Ectodermal cell (in vitro differentiated cells): Measurements from ENCODE around the gene CLEC18A.

ENCODE experiments used
- H3K27ac ChIP-seq: 2 replicates; pipeline ENCODE4 v1.7.0; 2013; ENCODE audit warnings: mild to moderate bottlenecking, low read depth, low read length; ENCODE audit not compliant: insufficient read depth, poor library complexity, severe bottlenecking
- H3K27me3 ChIP-seq: 2 replicates; pipeline ENCODE4 v1.7.0; 2013; ENCODE audit warnings: mild to moderate bottlenecking, low read length; ENCODE audit not compliant: insufficient read depth, control insufficient read depth, poor library complexity, severe bottlenecking
- H3K36me3 ChIP-seq: one replicate; pipeline ENCODE4 v1.7.0; 2013; ENCODE audit warnings: low read length; ENCODE audit not compliant: control insufficient read depth, insufficient read depth
- H3K4me1 ChIP-seq: one replicate; pipeline ENCODE4 v1.7.0; 2013; ENCODE audit warnings: low read length; ENCODE audit not compliant: control insufficient read depth, insufficient read depth
- H3K4me3 ChIP-seq: 2 replicates; pipeline ENCODE4 v1.7.0; 2013; ENCODE audit warnings: low read depth, low read length, control low read depth; ENCODE audit not compliant: insufficient read depth
- H3K9me3 ChIP-seq: 2 replicates; pipeline ENCODE4 v1.7.0; 2013; ENCODE audit warnings: mild to moderate bottlenecking, low read length, moderate library complexity; ENCODE audit not compliant: control insufficient read depth
- WGBS, 2 experiments: methylation state at CpG; one replicate each; pipeline ENCODE4 v1.1.7; 2013; ENCODE audit warnings: missing lambda C conversion rate in 2 of 2; 5-methylcytosine and 5-hydroxymethylcytosine counted together

CLEC18A gene

DNA sequence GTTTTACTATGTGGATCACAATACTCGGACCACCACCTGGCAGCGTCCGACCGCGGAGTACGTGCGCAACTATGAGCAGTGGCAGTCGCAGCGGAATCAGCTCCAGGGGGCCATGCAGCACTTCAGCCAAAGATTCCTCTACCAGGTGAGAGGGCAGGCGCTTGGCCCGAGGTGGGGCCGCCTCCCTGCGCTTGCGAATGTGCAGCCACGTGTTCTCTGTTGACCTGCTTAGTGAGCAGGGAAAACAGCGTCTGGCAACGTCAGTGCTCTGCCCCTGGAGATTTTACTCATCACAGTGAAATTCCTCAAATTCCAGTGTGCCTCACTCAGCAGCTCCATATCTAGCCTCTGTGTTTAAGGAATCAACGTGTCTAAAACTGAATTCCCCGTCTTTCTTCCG lies 33.4 kb upstream of the CLEC18A start:
- WGBS, 2 experiments: 62% methylated on average over 20 of the region's 20 CpGs
- no peak overlapping the region for H3K27ac ChIP-seq

GRCh38 chr16:69918241-69918640 lies 32.9 kb upstream of the CLEC18A start:
- 93 to 100% methylated on average over 1 of the region's 1 CpG for WGBS, 2 experiments
- Histone ChIP-seq H3K36me3 (no peaks in the 10 kb centered on the region), H3K27ac (peak overlapping the region; percentile 31), H3K9me3 (no peaks in the 10 kb centered on the region), H3K4me1 (peaks cover 11% of the 10 kb centered on the region), H3K4me3 (no peak overlapping the region), H3K27me3 (no peaks in the 10 kb centered on the region)

More for the DNA sequence above, 33.4 kb upstream of the CLEC18A start:
- no peak overlapping the region for H3K4me3 ChIP-seq
- H3K4me1 ChIP-seq: peaks cover 11% of the 10 kb centered on the region
- H3K27me3 ChIP-seq: no peaks in the 10 kb centered on the region
- H3K9me3 ChIP-seq: no peaks in the 10 kb centered on the region
- no peaks in the 10 kb centered on the region for H3K36me3 ChIP-seq

GRCh38 chr16:69921127-69921526 lies 30.0 kb upstream of the CLEC18A start:
- peaks cover 15% of the 10 kb centered on the region for H3K4me1 ChIP-seq
- no peaks in the 10 kb centered on the region for H3K27me3 ChIP-seq
- H3K27ac ChIP-seq: no peak overlapping the region
- no peaks in the 10 kb centered on the region for H3K36me3 ChIP-seq
- H3K4me3 ChIP-seq: no peak overlapping the region
- 91 to 97% methylated on average over 2 of the region's 2 CpGs for WGBS, 2 experiments
- no peaks in the 10 kb centered on the region for H3K9me3 ChIP-seq

- H3K27ac ChIP-seq: no peak overlapping the region
- H3K27me3 ChIP-seq: no peaks in the 10 kb centered on the region
- WGBS, 2 experiments: 96 to 98% methylated on average over 3 to 5 of the region's 6 CpGs
- H3K4me3 ChIP-seq: no peak overlapping the region
- H3K36me3 ChIP-seq: no peaks in the 10 kb centered on the region
- H3K4me1 ChIP-seq: peaks cover 13% of the 10 kb centered on the region
- no peaks in the 10 kb centered on the region for H3K9me3 ChIP-seq
These were observed 28.9 kb upstream of the CLEC18A start for GRCh38 chr16:69922200-69922599.

GRCh38 chr16:69924041-69924775 lies 26.9 kb upstream of the CLEC18A start:
- H3K4me3 ChIP-seq: no peak overlapping the region
- no peaks in the 10 kb centered on the region for H3K9me3 ChIP-seq
- WGBS, 2 experiments: 88 to 89% methylated on average over 9 to 10 of the region's 11 CpGs
- no peak overlapping the region for H3K27ac ChIP-seq
- H3K36me3 ChIP-seq: no peaks in the 10 kb centered on the region
- peaks cover 4% of the 10 kb centered on the region for H3K4me1 ChIP-seq
- no peaks in the 10 kb centered on the region for H3K27me3 ChIP-seq

GRCh38 chr16:69924777-69925191 lies 26.4 kb upstream of the CLEC18A start:
- peaks cover 4% of the 10 kb centered on the region for H3K4me1 ChIP-seq
- no peaks in the 10 kb centered on the region for H3K9me3 ChIP-seq
- no peak overlapping the region for H3K27ac ChIP-seq
- H3K27me3 ChIP-seq: no peaks in the 10 kb centered on the region
- WGBS, 2 experiments: 89 to 91% methylated on average over 19 of the region's 19 CpGs
- no peak overlapping the region for H3K4me3 ChIP-seq
- H3K36me3 ChIP-seq: no peaks in the 10 kb centered on the region

GRCh38 chr16:69925311-69925710 lies 25.8 kb upstream of the CLEC18A start:
- WGBS, 2 experiments: 84 to 91% methylated on average over 8 of the region's 8 CpGs
- H3K4me3 ChIP-seq: no peak overlapping the region
- H3K9me3 ChIP-seq: no peaks in the 10 kb centered on the region
- H3K27ac ChIP-seq: no peak overlapping the region
- H3K36me3 ChIP-seq: no peaks in the 10 kb centered on the region
- H3K27me3 ChIP-seq: no peaks in the 10 kb centered on the region
- H3K4me1 ChIP-seq: peaks cover 4% of the 10 kb centered on the region

GRCh38 chr16:69926241-69926640 lies 24.9 kb upstream of the CLEC18A start:
- Histone ChIP-seq H3K4me3 (no peak overlapping the region), H3K27me3 (no peaks in the 10 kb centered on the region), H3K4me1 (peaks cover 4% of the 10 kb centered on the region), H3K27ac (no peak overlapping the region), H3K36me3 (no peaks in the 10 kb centered on the region), H3K9me3 (no peaks in the 10 kb centered on the region)
- 96 to 97% methylated on average over 8 of the region's 8 CpGs for WGBS, 2 experiments

DNA sequence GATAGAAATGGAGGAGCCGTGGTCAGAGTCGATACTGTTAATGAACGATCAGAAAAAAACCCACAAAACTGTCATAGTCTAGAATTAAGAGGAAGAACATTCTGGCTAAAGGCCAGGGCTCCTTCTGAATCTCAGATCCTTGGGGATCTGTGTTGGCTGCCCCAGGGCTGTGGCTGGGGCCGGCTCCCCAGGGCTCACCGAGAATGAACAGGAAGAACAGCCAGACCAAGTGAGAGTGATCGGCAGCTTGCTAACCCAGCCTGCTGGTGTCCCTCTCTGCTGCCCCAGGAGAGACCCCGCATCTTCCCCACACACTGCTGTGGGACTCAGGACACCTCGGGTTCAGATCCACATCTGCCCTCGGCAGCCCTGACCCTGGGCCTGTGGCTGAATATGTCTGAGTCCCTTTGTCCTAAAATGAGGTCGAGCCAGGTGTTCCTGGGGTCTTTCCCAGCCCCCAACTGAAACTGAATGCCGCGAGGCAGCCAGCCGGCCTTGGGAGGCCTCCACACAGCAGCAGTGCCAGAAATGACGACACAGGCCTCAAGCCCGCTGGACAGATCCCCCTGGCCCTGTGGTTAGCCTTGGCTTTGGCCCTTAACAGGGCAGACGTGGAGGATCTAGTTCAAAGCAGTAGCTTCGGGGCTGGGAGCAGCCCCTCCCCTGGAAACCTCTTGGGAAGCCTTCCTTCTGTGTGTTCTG lies 23.9 kb upstream of the CLEC18A start:
- Histone ChIP-seq H3K4me1 (peaks cover 4% of the 10 kb centered on the region), H3K36me3 (no peaks in the 10 kb centered on the region), H3K27me3 (no peaks in the 10 kb centered on the region), H3K9me3 (no peaks in the 10 kb centered on the region), H3K4me3 (no peak overlapping the region), H3K27ac (no peak overlapping the region)
- WGBS, 2 experiments: 81 to 84% methylated on average over 17 of the region's 17 CpGs

- H3K27ac ChIP-seq: no peak overlapping the region
- H3K36me3 ChIP-seq: no peaks in the 10 kb centered on the region
- H3K27me3 ChIP-seq: no peaks in the 10 kb centered on the region
- no peak overlapping the region for H3K4me3 ChIP-seq
- no peaks in the 10 kb centered on the region for H3K9me3 ChIP-seq
- 91 to 94% methylated on average over 10 of the region's 10 CpGs for WGBS, 2 experiments
- H3K4me1 ChIP-seq: peaks cover 3% of the 10 kb centered on the region
These were observed 22.2 kb upstream of the CLEC18A start for GRCh38 chr16:69928856-69929400.
